ENCODE measurements around the gene C4orf36. TPM values are rescaled to one million over a fixed set of nuclear protein-coding genes. Genes with fewer than 3 reads are reported as not detected.

The C4orf36 gene
- total RNA-seq, 1 donor from 2014 or later = not detected

- no peak for DNase-seq
- no peak for TF ChIP-seq CTCF (IDR thresholded peaks at IDR 0.05; ENCODE audit: partially characterized antibody, unreplicated experiment)
- Mint-ChIP-seq H3K9me3 (ENCODE audit: unreplicated experiment) (no peaks in the 10 kb centered on the region), H3K4me3 (ENCODE audit: unreplicated experiment) (no peak overlapping the region), H3K27ac (ENCODE audit: unreplicated experiment) (no peak overlapping the region), H3K27me3 (ENCODE audit: unreplicated experiment) (peaks cover 3% of the 10 kb centered on the region), H3K4me1 (ENCODE audit: low read depth, unreplicated experiment) (no peaks in the 10 kb centered on the region), H3K36me3 (ENCODE audit: unreplicated experiment) (no peaks in the 10 kb centered on the region)
These were observed 35.3 kb downstream of the C4orf36 start for GRCh38 chr4:86856896-86857295.

- Mint-ChIP-seq H3K27ac (ENCODE audit: unreplicated experiment) (no peak overlapping the region), H3K27me3 (ENCODE audit: unreplicated experiment) (peaks cover 3% of the 10 kb centered on the region), H3K4me3 (ENCODE audit: unreplicated experiment) (no peak overlapping the region), H3K4me1 (ENCODE audit: low read depth, unreplicated experiment) (no peaks in the 10 kb centered on the region), H3K9me3 (ENCODE audit: unreplicated experiment) (no peaks in the 10 kb centered on the region), H3K36me3 (ENCODE audit: unreplicated experiment) (no peaks in the 10 kb centered on the region)
- DNase-seq = no peak
- TF ChIP-seq CTCF (IDR thresholded peaks at IDR 0.05; ENCODE audit: partially characterized antibody, unreplicated experiment) = no peak
These were observed 36.6 kb downstream of the C4orf36 start for GRCh38 chr4:86855572-86855971.

- no peak overlapping the region for H3K4me3 Mint-ChIP-seq (ENCODE audit: unreplicated experiment)
- no peak overlapping the region for H3K27ac Mint-ChIP-seq (ENCODE audit: unreplicated experiment)
- TF ChIP-seq CTCF (IDR thresholded peaks at IDR 0.05; ENCODE audit: partially characterized antibody, unreplicated experiment) = no peak
- H3K9me3 Mint-ChIP-seq (ENCODE audit: unreplicated experiment) = no peaks in the 10 kb centered on the region
- H3K36me3 Mint-ChIP-seq (ENCODE audit: unreplicated experiment) = no peaks in the 10 kb centered on the region
- no peak for DNase-seq
- no peaks in the 10 kb centered on the region for H3K4me1 Mint-ChIP-seq (ENCODE audit: low read depth, unreplicated experiment)
- peaks cover 3% of the 10 kb centered on the region for H3K27me3 Mint-ChIP-seq (ENCODE audit: unreplicated experiment)
These were observed 39.0 kb downstream of the C4orf36 start for GRCh38 chr4:86853209-86853608.

GRCh38 chr4:86848732-86849619 is 43.2 kb downstream of the C4orf36 start, which contains the start of gene SLC10A6:
Gene SLC10A6 (minus strand): TSS chr4:86849384. CDS start chr4:86849115, 269 bp downstream.
- no peak for TF ChIP-seq CTCF (IDR thresholded peaks at IDR 0.05; ENCODE audit: partially characterized antibody, unreplicated experiment)
- no peaks in the 10 kb centered on the region for H3K4me1 Mint-ChIP-seq (ENCODE audit: low read depth, unreplicated experiment)
- H3K27me3 Mint-ChIP-seq (ENCODE audit: unreplicated experiment) = no peaks in the 10 kb centered on the region
- H3K27ac Mint-ChIP-seq (ENCODE audit: unreplicated experiment) = no peak within 1 kb of the TSS
- peaks cover 3% of the 10 kb centered on the region for H3K9me3 Mint-ChIP-seq (ENCODE audit: unreplicated experiment)
- no peaks in the 10 kb centered on the region for H3K36me3 Mint-ChIP-seq (ENCODE audit: unreplicated experiment)
- H3K4me3 Mint-ChIP-seq (ENCODE audit: unreplicated experiment) = no peak within 1 kb of the TSS
- DNase-seq = no peak

- Mint-ChIP-seq H3K27ac (ENCODE audit: unreplicated experiment) (no peak overlapping the region), H3K27me3 (ENCODE audit: unreplicated experiment) (no peaks in the 10 kb centered on the region), H3K9me3 (ENCODE audit: unreplicated experiment) (peaks cover 3% of the 10 kb centered on the region), H3K4me1 (ENCODE audit: low read depth, unreplicated experiment) (no peaks in the 10 kb centered on the region), H3K36me3 (ENCODE audit: unreplicated experiment) (no peaks in the 10 kb centered on the region), H3K4me3 (ENCODE audit: unreplicated experiment) (no peak overlapping the region)
- TF ChIP-seq CTCF (IDR thresholded peaks at IDR 0.05; ENCODE audit: partially characterized antibody, unreplicated experiment) = no peak
- DNase-seq = no peak
These were observed 44.1 kb downstream of the C4orf36 start for GRCh38 chr4:86848136-86848535.
